Endothelial cell of umbilical vein (primary cell): Measurements from ENCODE around the gene AJM1. TPM values are rescaled to one million over a fixed set of nuclear protein-coding genes. Genes with fewer than 3 reads are reported as not detected.

Source experiments
- BruUV-seq: library from RNA; stranded (reverse); fragments of 400-500 nt; replicated peaks from 2 replicates; lab custom pipeline; 2021; lab: Mats Ljungman, UMichigan
- CTCF ChIA-PET: fragments of 300-600, 350-600 bp; sonication (Branson Sonifier 250); formaldehyde crosslinking; loops from one replicate; lab custom pipeline; 2021; ENCODE audit warnings: antibody characterized with exemption, inconsistent platforms; lab: Charles Lee
- POLR2A ChIA-PET: fragments of 300-600, 350-600 bp; sonication (Branson Sonifier 250); formaldehyde crosslinking; loops from one replicate; lab custom pipeline; 2021; ENCODE audit warnings: antibody characterized with exemption, inconsistent platforms; lab: Charles Lee
- DNase-seq: peaks from one replicate; pipeline ENCODE4 v3.0.0-alpha.2; 2011; ENCODE audit warnings: low read depth, low spot score
- FAIRE-seq: peaks from 2 replicates; lab custom pipeline; 2011; peaks lifted over from hg19 to GRCh38; lab: Jason Lieb, UNC
- H2AFZ ChIP-seq: 2 replicates; pipeline ENCODE4 v1.6.0; 2012; ENCODE audit warnings: low read depth, low read length, control low read depth, inconsistent platforms
- H3K27ac ChIP-seq: 2 replicates; pipeline ENCODE4 v1.5.1; 2011; ENCODE audit warnings: low read depth, mild to moderate bottlenecking, control low read depth, low read length, moderate library complexity; ENCODE audit not compliant: insufficient read depth
- H3K27me3 ChIP-seq, 2 experiments: 2 replicates each; pipeline versions ENCODE4 v1.6.0 to v1.6.1; 2011; ENCODE audit warnings: low read length in 2 of 2, mixed read lengths in 1 of 2; ENCODE audit not compliant: control insufficient read depth in 2 of 2, insufficient read depth in 2 of 2
- H3K36me3 ChIP-seq, 2 experiments: 2 replicates in 1 of 2; 3 replicates in 1 of 2; pipeline ENCODE4 v1.5.1; 2011; ENCODE audit warnings: low read length in 2 of 2, mild to moderate bottlenecking in 1 of 2, moderate library complexity in 1 of 2; ENCODE audit not compliant: control insufficient read depth in 2 of 2, insufficient read depth in 2 of 2; ENCODE audit errors: extremely low read depth in 1 of 2
- H3K4me1 ChIP-seq: 3 replicates; pipeline ENCODE4 v1.5.1; 2011; ENCODE audit warnings: mild to moderate bottlenecking, low read length; ENCODE audit not compliant: control insufficient read depth, insufficient read depth; ENCODE audit errors: extremely low read depth
- H3K4me2 ChIP-seq: 2 replicates; pipeline ENCODE4 v1.6.1; 2011; ENCODE audit warnings: low read length, control low read depth, mixed read lengths; ENCODE audit not compliant: insufficient read depth
- H3K4me3 ChIP-seq, 3 experiments: fragments of 200-600 bp in 1 of 3; sonication (generic), shearing (Covaris generic) in 1 of 3; replicated peaks in 1 of 3; 2 replicates each; pipeline ENCODE4 v1.5.1; 2011 to 2016; ENCODE audit warnings: control low read depth in 3 of 3, low read length in 3 of 3, mild to moderate bottlenecking in 2 of 3, inconsistent platforms in 1 of 3, low read depth in 1 of 3, moderate library complexity in 1 of 3; ENCODE audit not compliant: insufficient read depth in 1 of 3
- H3K79me2 ChIP-seq: 2 replicates; pipeline ENCODE4 v1.6.0; 2012; ENCODE audit warnings: low read length, inconsistent platforms; ENCODE audit not compliant: control insufficient read depth, insufficient read depth
- H3K9ac ChIP-seq: replicated peaks from 2 replicates; pipeline ENCODE3; 2011; ENCODE audit warnings: low read length, control low read depth; ENCODE audit not compliant: insufficient read depth; ENCODE audit errors: extremely low read depth
- H3K9me1 ChIP-seq: replicated peaks from 3 replicates; pipeline ENCODE4 v1.6.0; 2011; ENCODE audit warnings: mild to moderate bottlenecking, low read length; ENCODE audit not compliant: control insufficient read depth, insufficient read depth; ENCODE audit errors: extremely low read depth
- H3K9me3 ChIP-seq: replicated peaks from 2 replicates; pipeline ENCODE4 v1.5.1; 2012; ENCODE audit warnings: low read length, inconsistent platforms; ENCODE audit not compliant: control insufficient read depth, insufficient read depth
- H4K20me1 ChIP-seq: replicated peaks from 2 replicates; pipeline ENCODE3; 2011; ENCODE audit warnings: mild to moderate bottlenecking, low read length; ENCODE audit not compliant: control insufficient read depth, insufficient read depth; ENCODE audit errors: extremely low read depth
- FOS ChIP-seq: IDR thresholded peaks from 2 replicates; pipeline ENCODE4 v1.6.1; 2011; ENCODE audit warnings: mild to moderate bottlenecking, low read length, moderate library complexity, borderline replicate concordance; ENCODE audit not compliant: insufficient read depth
- POLR2A ChIP-seq: IDR thresholded peaks from 2 replicates; pipeline ENCODE4 v1.6.1; 2012; ENCODE audit warnings: low read depth, mild to moderate bottlenecking, control low read depth, low read length
- dilution Hi-C: fragments of 300-500 bp; cut with MboI; formaldehyde crosslinking; loops from one replicate; pipeline ENCODE4 v1.15.0; 2019; ENCODE audit warnings: low sequenced_read_pairs; ENCODE audit not compliant: extremely low pct_ligation_motif_present
- intact Hi-C: fragments of 100-400 bp; cut with micrococcal nuclease; formaldehyde crosslinking; loops from one replicate; pipeline ENCODE4 v1.10.0; 2022
- polyA plus RNA-seq, 4 experiments: library from polyadenylated mRNA; depleted of rRNA in 3 of 4; stranded (reverse) in 3 of 4; unstranded in 1 of 4; fragments of >200 nt; gene quantifications; 2 replicates each; pipeline versions ENCODE4 v1.2.1 to v1.2.3, GENCODE V29; 2011 to 2012; ENCODE audit warnings: missing spikeins in 1 of 4
- total RNA-seq: library from RNA; stranded (reverse); gene quantifications from 2 replicates; pipeline ENCODE4 v1.2.3, GENCODE V29; 2021
- TF ChIP-seq, protein P1 (sequence below), 2 donors: IDR thresholded peaks; 1 replicate in 1 of 2; 2 replicates in 1 of 2; pipeline ENCODE4 v1.5.1; 2011; ENCODE audit warnings: low read length in 2 of 2, mild to moderate bottlenecking in 2 of 2, moderate library complexity in 2 of 2, control low read depth in 1 of 2, inconsistent platforms in 1 of 2, low read depth in 1 of 2; ENCODE audit not compliant: insufficient read depth in 1 of 2; ENCODE audit errors: extremely low read depth in 1 of 2

Gene AJM1
- total and polyA plus RNA-seq, 2 donors (not counting 3 experiments of a cell fraction or from before 2014, with no cell fraction given) = 0.30 to 1.3 TPM

DNA sequence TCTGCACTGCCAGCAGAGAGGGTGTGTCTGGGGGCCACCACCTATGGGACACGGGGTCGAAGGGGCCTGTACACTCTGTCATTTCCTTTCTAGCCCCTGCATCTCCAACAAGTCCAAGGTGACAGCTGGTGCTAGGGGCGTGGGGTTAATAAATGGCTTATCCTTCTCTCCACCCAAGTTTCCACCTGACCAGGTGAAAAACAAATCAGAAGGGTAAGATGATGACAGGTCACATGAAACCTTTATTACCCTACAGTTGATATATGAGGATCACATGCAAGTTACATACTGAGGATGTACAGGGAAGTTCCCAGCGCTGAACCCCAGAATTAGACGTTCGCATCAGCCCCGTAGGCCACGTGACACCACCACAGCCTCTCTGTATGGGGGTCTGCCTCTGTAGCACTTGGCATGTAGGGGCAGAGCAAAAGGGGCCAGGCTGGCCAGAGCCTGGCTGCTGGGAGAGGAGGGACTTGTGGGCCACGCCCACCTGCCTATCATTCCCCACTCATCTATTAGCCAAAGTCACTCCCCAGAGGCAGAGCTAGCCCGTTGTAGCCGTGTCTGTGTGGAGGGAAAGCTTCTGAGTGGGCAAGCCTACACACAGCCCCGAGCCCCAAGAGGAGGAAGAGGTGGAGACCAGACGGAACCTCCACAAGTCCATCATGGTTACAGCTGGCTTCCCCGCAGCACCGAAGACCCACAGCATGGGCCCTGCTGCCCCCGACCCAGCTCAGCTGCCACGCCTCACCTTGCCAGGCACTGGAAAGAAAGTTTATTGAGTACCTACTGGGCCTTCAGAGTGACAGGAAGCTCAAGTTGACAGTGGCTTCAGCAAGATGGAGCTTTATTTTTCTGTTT lies 49.0 kb upstream of the AJM1 start:
- TSS peak; percentile 10 for BruUV-seq
- Histone ChIP-seq H3K9me3 (no peaks in the 10 kb centered on the region), H3K27ac (no peak overlapping the region), H3K79me2 (peaks cover 1% of the 10 kb centered on the region), H3K4me2 (no peak overlapping the region), H3K27me3 (peaks cover 7 to 9% of the 10 kb centered on the region in 2 experiments), H3K4me3 (no peak overlapping the region), H3K4me1 (peaks cover 7% of the 10 kb centered on the region), H2AFZ (no peak overlapping the region), H3K9me1 (no peaks in the 10 kb centered on the region), H4K20me1 (no peaks in the 10 kb centered on the region), H3K9ac (no peak overlapping the region), H3K36me3 (peaks cover 0 to 2% of the 10 kb centered on the region in 2 experiments)
- CTCF ChIA-PET = interaction anchor here (1.1 to 2.0 kb wide), 8 partner anchors 8 to 270 kb away, joined by 3 to 8 read pairs (median 4); partner anchors contain the start of genes AJM1 and RABL6
- DNase-seq (no peak), FAIRE-seq (no peak)
- POLR2A ChIA-PET = no interaction called here
- TF ChIP-seq POLR2A = peak; percentile 28
- TF ChIP-seq FOS = no peak
- TF ChIP-seq, protein P1, sequence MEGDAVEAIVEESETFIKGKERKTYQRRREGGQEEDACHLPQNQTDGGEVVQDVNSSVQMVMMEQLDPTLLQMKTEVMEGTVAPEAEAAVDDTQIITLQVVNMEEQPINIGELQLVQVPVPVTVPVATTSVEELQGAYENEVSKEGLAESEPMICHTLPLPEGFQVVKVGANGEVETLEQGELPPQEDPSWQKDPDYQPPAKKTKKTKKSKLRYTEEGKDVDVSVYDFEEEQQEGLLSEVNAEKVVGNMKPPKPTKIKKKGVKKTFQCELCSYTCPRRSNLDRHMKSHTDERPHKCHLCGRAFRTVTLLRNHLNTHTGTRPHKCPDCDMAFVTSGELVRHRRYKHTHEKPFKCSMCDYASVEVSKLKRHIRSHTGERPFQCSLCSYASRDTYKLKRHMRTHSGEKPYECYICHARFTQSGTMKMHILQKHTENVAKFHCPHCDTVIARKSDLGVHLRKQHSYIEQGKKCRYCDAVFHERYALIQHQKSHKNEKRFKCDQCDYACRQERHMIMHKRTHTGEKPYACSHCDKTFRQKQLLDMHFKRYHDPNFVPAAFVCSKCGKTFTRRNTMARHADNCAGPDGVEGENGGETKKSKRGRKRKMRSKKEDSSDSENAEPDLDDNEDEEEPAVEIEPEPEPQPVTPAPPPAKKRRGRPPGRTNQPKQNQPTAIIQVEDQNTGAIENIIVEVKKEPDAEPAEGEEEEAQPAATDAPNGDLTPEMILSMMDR (IDR thresholded peaks at IDR 0.05; ENCODE audit: extremely low read depth in 1 of 2, insufficient read depth in 1 of 2, low read depth in 1 of 2, low read length in 2 of 2) = no peak
- intact Hi-C loops (loop anchor here (5.0 kb wide), 3 partner anchors 54 to 94 kb away; partner anchors contain the start of genes PHPT1 and TRAF2), dilution Hi-C loops (no loop called here)
